GM10266 (cell line): ENCODE data around the gene PSMD11.
A peak's percentile ranks its signal among the peaks of the same experiment; 100 is the strongest.

ENCODE experiments used
- DNase-seq: peaks from one replicate; pipeline ENCODE4 v3.0.0; 2012; ENCODE audit errors: extremely low spot score
- CTCF ChIP-seq: IDR thresholded peaks from 2 replicates; pipeline ENCODE4 v1.5.1; 2012; ENCODE audit warnings: mild to moderate bottlenecking, low read depth; ENCODE audit not compliant: control insufficient read depth, insufficient read depth; ENCODE audit errors: missing control alignments

PSMD11 gene

GRCh38 chr17:32451879-32452278, 7.6 kb downstream of the PSMD11 start:
- TF ChIP-seq CTCF = no peak
- no peak for DNase-seq

- no peak for TF ChIP-seq CTCF
- DNase-seq = no peak
Measured at GRCh38 chr17:32452281-32452680, 8.0 kb downstream of the PSMD11 start.

- DNase-seq = no peak
- TF ChIP-seq CTCF = no peak
Measured at GRCh38 chr17:32453370-32453769, 9.1 kb downstream of the PSMD11 start.

GRCh38 chr17:32458371-32458770, 14.1 kb downstream of the PSMD11 start:
- TF ChIP-seq CTCF = no peak

GRCh38 chr17:32460054-32460453, 15.7 kb downstream of the PSMD11 start:
- DNase-seq = no peak
- TF ChIP-seq CTCF = no peak

More at GRCh38 chr17:32458371-32458770, 14.1 kb downstream of the PSMD11 start:
- no peak for DNase-seq

- DNase-seq = no peak
- TF ChIP-seq CTCF = no peak
Measured at GRCh38 chr17:32461498-32461852, 17.2 kb downstream of the PSMD11 start.

- peak; percentile 34 for TF ChIP-seq CTCF
Measured at GRCh38 chr17:32461853-32462617, 17.7 kb downstream of the PSMD11 start.

More at GRCh38 chr17:32461853-32462617, 17.7 kb downstream of the PSMD11 start:
- DNase-seq = peak; percentile 36
